NCI-H510A treated with DMSO at 0.1 percent for 48 hours (cell line): ENCODE results near the gene MAGI3.
"Not testable (repeated sequence)": the region's sequence is repeated elsewhere in the genome, so short reads cannot be mapped to it uniquely, and the experiment has no call there.

Experiments
- DNase-seq: peaks from one replicate; lab custom pipeline; 2025; lab: John Stamatoyannopoulos, UW

The MAGI3 gene

GRCh38 chr1:113581323-113581722, 191.0 kb downstream of the MAGI3 start:
- DNase-seq = no peak

- no peak for DNase-seq
Measured at GRCh38 chr1:113582084-113582483, 191.8 kb downstream of the MAGI3 start.

GRCh38 chr1:113587475-113587874, 197.2 kb downstream of the MAGI3 start:
- no peak for DNase-seq

- no peak for DNase-seq
Measured at GRCh38 chr1:113592230-113592629, 201.9 kb downstream of the MAGI3 start.

GRCh38 chr1:113593550-113594297, 203.4 kb downstream of the MAGI3 start:
- no peak for DNase-seq

- DNase-seq = not testable (repeated sequence)
Measured at GRCh38 chr1:113604466-113604865, 214.2 kb downstream of the MAGI3 start.

- DNase-seq = no peak
Measured at GRCh38 chr1:113605146-113605545, 214.8 kb downstream of the MAGI3 start.

- no peak for DNase-seq
Measured at GRCh38 chr1:113608399-113608798, 218.1 kb downstream of the MAGI3 start.

GRCh38 chr1:113610372-113610771, 220.1 kb downstream of the MAGI3 start:
- DNase-seq = no peak

GRCh38 chr1:113615425-113615824, 225.1 kb downstream of the MAGI3 start:
- no peak for DNase-seq

GRCh38 chr1:113616156-113616555, 225.8 kb downstream of the MAGI3 start:
- no peak for DNase-seq

GRCh38 chr1:113617438-113618141, 227.3 kb downstream of the MAGI3 start:
- no peak for DNase-seq

GRCh38 chr1:113628997-113629396, 238.7 kb downstream of the MAGI3 start:
- DNase-seq = no peak

GRCh38 chr1:113630340-113631327, 240.3 kb downstream of the MAGI3 start:
- DNase-seq = no peak

GRCh38 chr1:113641396-113641795, 251.1 kb downstream of the MAGI3 start:
- no peak for DNase-seq

GRCh38 chr1:113647164-113647563, 256.8 kb downstream of the MAGI3 start:
- DNase-seq = no peak

GRCh38 chr1:113648478-113648877, 258.2 kb downstream of the MAGI3 start:
- no peak for DNase-seq

GRCh38 chr1:113652771-113653170, 262.5 kb downstream of the MAGI3 start:
- DNase-seq = no peak

- no peak for DNase-seq
Measured at GRCh38 chr1:113653741-113654140, 263.4 kb downstream of the MAGI3 start.

GRCh38 chr1:113654883-113655282, 264.6 kb downstream of the MAGI3 start:
- DNase-seq = no peak

- DNase-seq = no peak
Measured at GRCh38 chr1:113657126-113657525, 266.8 kb downstream of the MAGI3 start.

GRCh38 chr1:113657556-113658063, 267.3 kb downstream of the MAGI3 start:
- no peak for DNase-seq
